K562 (cell line): ENCODE results near the gene ERCC1. TPM values are rescaled to one million over a fixed set of nuclear protein-coding genes. Genes with fewer than 3 reads are reported as not detected.

Source experiments
- ATAC-seq: fragments of 200-7000 bp; cut with Tn5 transposase; 3 replicates; pipeline ENCODE4 v1.9.1; 2020; ENCODE audit warnings: moderate library complexity
- BruUV-seq: library from RNA; stranded (reverse); fragments of 400-500 nt; replicated peaks from 2 replicates; lab custom pipeline; 2021; lab: Mats Ljungman, UMichigan
- CTCF ChIA-PET: fragments of 300-600 bp; formaldehyde crosslinking; extraction: SDS; loops from one replicate; lab custom pipeline; 2021; ENCODE audit warnings: low intra/inter-chr PET ratio; lab: Yijun Ruan, JAX
- POLR2A ChIA-PET: fragments of 300-600, 350-650 bp; sonication (Branson Sonifier 250); formaldehyde crosslinking; extraction: SDS; loops from one replicate; lab custom pipeline; 2021; ENCODE audit warnings: antibody characterized with exemption, inconsistent platforms; lab: Yijun Ruan, JAX
- DNase-seq, 4 experiments: peaks; one replicate each; pipeline versions ENCODE4 v3.0.0 to v3.0.0-alpha.2; 2011 to 2018; ENCODE audit warnings: low spot score in 3 of 4, mixed read lengths in 3 of 4; ENCODE audit errors: extremely low read depth in 1 of 4
- FAIRE-seq: peaks from 2 replicates; lab custom pipeline; 2011; peaks lifted over from hg19 to GRCh38; lab: Jason Lieb, UNC
- H2AFZ ChIP-seq: 2 replicates; pipeline ENCODE4 v1.6.0; 2011; ENCODE audit warnings: low read depth, low read length, control low read depth, inconsistent platforms
- H3K27ac ChIP-seq: fragments of 200-600 bp; 3 replicates; pipeline ENCODE4 v1.8.0; 2011; ENCODE audit warnings: low read depth, mild to moderate bottlenecking, control low read depth, inconsistent platforms, low read length, moderate library complexity, mixed read lengths; ENCODE audit errors: extremely low read depth
- H3K27me3 ChIP-seq, 2 experiments: fragments of 300-600 bp in 1 of 2; 2 replicates in 1 of 2; 3 replicates in 1 of 2; pipeline versions ENCODE4 v1.6.0 to v1.8.0; 2011; ENCODE audit warnings: inconsistent platforms in 2 of 2, low read length in 2 of 2, mild to moderate bottlenecking in 1 of 2, mixed read lengths in 1 of 2, moderate library complexity in 1 of 2; ENCODE audit not compliant: control insufficient read depth in 2 of 2, insufficient read depth in 2 of 2
- H3K36me3 ChIP-seq: fragments of 300-600 bp; 3 replicates; pipeline ENCODE4 v1.8.0; 2011; ENCODE audit warnings: mild to moderate bottlenecking, low read length, inconsistent platforms; ENCODE audit not compliant: control insufficient read depth, insufficient read depth
- H3K4me1 ChIP-seq, 2 experiments: fragments of 200-600 bp in 1 of 2; replicated peaks in 1 of 2; 2 replicates in 1 of 2; 3 replicates in 1 of 2; pipeline versions ENCODE4 v1.5.1 to v1.8.0; 2011; ENCODE audit warnings: inconsistent platforms in 2 of 2, low read length in 2 of 2, mild to moderate bottlenecking in 1 of 2, mixed read lengths in 1 of 2, moderate library complexity in 1 of 2; ENCODE audit not compliant: control insufficient read depth in 2 of 2, insufficient read depth in 2 of 2
- H3K4me2 ChIP-seq: 2 replicates; pipeline ENCODE4 v1.6.1; 2011; ENCODE audit warnings: low read length, control low read depth, inconsistent platforms, mixed read lengths; ENCODE audit not compliant: insufficient read depth
- H3K4me3 ChIP-seq: fragments of 200-600 bp; sonication (generic), shearing (Covaris generic); 2 replicates; pipeline ENCODE4 v1.5.1; 2016; ENCODE audit warnings: control low read depth, inconsistent platforms
- H3K79me2 ChIP-seq: fragments of 200-600 bp; 3 replicates; pipeline ENCODE4 v1.8.0; 2011; ENCODE audit warnings: low read length, inconsistent platforms; ENCODE audit not compliant: control insufficient read depth, insufficient read depth
- H3K9ac ChIP-seq, 2 experiments: 2 replicates each; pipeline versions ENCODE4 v1.6.0 to v1.6.1; 2011; ENCODE audit warnings: low read depth in 2 of 2, low read length in 2 of 2, control low read depth in 1 of 2, inconsistent platforms in 1 of 2, mild to moderate bottlenecking in 1 of 2, mixed read lengths in 1 of 2; ENCODE audit not compliant: insufficient read depth in 1 of 2
- H3K9me1 ChIP-seq: one replicate; pipeline ENCODE4 v1.6.0; 2011; ENCODE audit warnings: inconsistent platforms, mild to moderate bottlenecking, low read length, moderate library complexity; ENCODE audit not compliant: control insufficient read depth, insufficient read depth
- H3K9me3 ChIP-seq: replicated peaks from 2 replicates; pipeline ENCODE4 v1.5.1; 2011; ENCODE audit warnings: low read depth, low read length, inconsistent platforms; ENCODE audit not compliant: control insufficient read depth, insufficient read depth
- H4K20me1 ChIP-seq: replicated peaks from 2 replicates; pipeline ENCODE4 v1.6.1; 2011; ENCODE audit warnings: low read length, inconsistent platforms, mixed read lengths; ENCODE audit not compliant: control insufficient read depth, insufficient read depth
- ATF3 ChIP-seq, 2 experiments: fragments of 450-650 bp in 1 of 2; sonication (generic) in 1 of 2; formaldehyde crosslinking in 1 of 2; IDR thresholded peaks in 1 of 2; conservative IDR thresholded peaks in 1 of 2; 2 replicates each; pipeline versions ENCODE4 v1.6.1 to v1.8.1; 2016 to 2023; ENCODE audit warnings: mild to moderate bottlenecking in 2 of 2, moderate library complexity in 2 of 2, inconsistent platforms in 1 of 2, missing genetic modification reagents in 1 of 2
- BCLAF1 ChIP-seq, 2 experiments: fragments of 450-650 bp in 1 of 2; IDR thresholded peaks; 2 replicates each; pipeline ENCODE4 v1.6.1; 2011 to 2017; ENCODE audit warnings: low read depth in 2 of 2, antibody characterized with exemption in 1 of 2, borderline replicate concordance in 1 of 2, low read length in 1 of 2, mild to moderate bottlenecking in 1 of 2, mixed read lengths in 1 of 2; ENCODE audit not compliant: control insufficient read depth in 1 of 2
- EGR1 ChIP-seq: fragments of 450-650 bp; conservative IDR thresholded peaks from 2 replicates; pipeline ENCODE4 v1.6.1; 2017; ENCODE audit warnings: mild to moderate bottlenecking
- GTF2E2 ChIP-seq: fragments of 200-800 bp; sonication (Bioruptor generic); IDR thresholded peaks from 2 replicates; pipeline ENCODE4 v1.6.1; 2016; ENCODE audit warnings: missing genetic modification characterization, missing compliant biosample characterization
- HMGXB4 ChIP-seq: sonication (generic); formaldehyde crosslinking; IDR thresholded peaks from 2 replicates; pipeline ENCODE4 v1.8.1; 2023; ENCODE audit warnings: mild to moderate bottlenecking, missing genetic modification reagents
- NFRKB ChIP-seq: fragments of 450-650 bp; IDR thresholded peaks from 2 replicates; pipeline ENCODE4 v1.6.1; 2016; ENCODE audit warnings: low read depth
- RBFOX2 ChIP-seq: fragments of 200-400 bp; formaldehyde crosslinking; IDR thresholded peaks from 2 replicates; pipeline ENCODE4 v1.6.1; 2017; ENCODE audit warnings: low read depth, mild to moderate bottlenecking, low read length, moderate library complexity
- SUPT5H ChIP-seq: fragments of 450-650 bp; IDR thresholded peaks from 2 replicates; pipeline ENCODE4 v1.6.1; 2016
- ZKSCAN3 ChIP-seq: fragments of 250-450 bp; sonication (Bioruptor Pico); IDR thresholded peaks from 2 replicates; pipeline ENCODE4 v1.4.0; 2020
- ZNF263 ChIP-seq: sonication (generic); formaldehyde crosslinking; IDR thresholded peaks from 2 replicates; pipeline ENCODE4 v1.8.0; 2022; ENCODE audit warnings: mild to moderate bottlenecking, missing genetic modification reagents, borderline replicate concordance
- ZNF518B ChIP-seq: fragments of 250-450 bp; sonication (Bioruptor Pico); IDR thresholded peaks from 2 replicates; pipeline ENCODE4 v1.5.0; 2021; ENCODE audit warnings: mild to moderate bottlenecking, moderate library complexity
- ZNF551 ChIP-seq: fragments of 250-450 bp; sonication (Bioruptor Pico); IDR thresholded peaks from 2 replicates; pipeline ENCODE4 v1.5.0; 2021; ENCODE audit warnings: mild to moderate bottlenecking, moderate library complexity
- ZNF75A ChIP-seq: fragments of 450-650 bp; formaldehyde crosslinking; IDR thresholded peaks from 2 replicates; pipeline ENCODE4 v1.4.0; 2020; ENCODE audit warnings: mild to moderate bottlenecking
- WGBS: fragments of 100-300 bp; shearing (Covaris generic); methylation state at CpG from one replicate; pipeline ENCODE4 v1.1.6; 2016; ENCODE audit warnings: low coverage, mixed read lengths; ENCODE audit not compliant: insufficient coverage; ENCODE audit errors: missing lambda C conversion rate; 5-methylcytosine and 5-hydroxymethylcytosine counted together
- in situ Hi-C: fragments of 300-500 bp; cut with MboI; formaldehyde crosslinking; loops from 4 replicates; pipeline ENCODE4 v1.15.0; 2018; ENCODE audit warnings: inconsistent platforms, mixed read lengths
- intact Hi-C: fragments of 100-400 bp; cut with micrococcal nuclease; formaldehyde crosslinking; loops from 2 replicates; pipeline ENCODE4 v1.14.2; 2022
- polyA plus RNA-seq, 8 experiments: library from polyadenylated mRNA; depleted of rRNA in 4 of 8; stranded (reverse) in 5 of 8; unstranded in 3 of 8; fragments of >200 nt; fragmentation: Nextera tagmentation in 2 of 8; fragmentation: Illumina TruSeq in 1 of 8; extraction: Ambion mirVana in 2 of 8; extraction: Trizol in 1 of 8; gene quantifications; 2 replicates each; pipeline versions ENCODE4 v1.2.1 to v1.2.3, GENCODE V29; 2011 to 2014; ENCODE audit warnings: inconsistent platforms in 1 of 8, missing spikeins in 1 of 8
- total RNA-seq, 7 experiments: library from RNA; depleted of rRNA in 6 of 7; stranded (reverse); fragments of >200 nt in 6 of 7; fragmentation: Illumina TruSeq in 2 of 7; extraction: Trizol in 2 of 7; gene quantifications; 2 replicates each; pipeline versions ENCODE4 v1.2.1 to v1.2.3, GENCODE V29; 2011 to 2021; ENCODE audit warnings: low replicate concordance in 1 of 7

Gene ERCC1
- total and polyA plus RNA-seq, 9 of the 15 experiments (the other 6 are each of a cell fraction or from before 2014, with no cell fraction given) = 9.3 to 92.6 (median 60.0) TPM

GRCh38 chr19:45420356-45420755 lies 3.4 kb downstream of the ERCC1 start:
- TF ChIP-seq ZKSCAN3 (CRISPR knock-in tag) (no peak), NFRKB (no peak), RBFOX2 (0 out of 2 replicates have a peak, but pooled peaks have one; percentile 19), ZNF263 (CRISPR knock-in tag) (peak; percentile 54; the same call in 1 of the 2 replicates), ZNF75A (CRISPR knock-in tag) (no peak), BCLAF1 (IDR thresholded peaks at IDR 0.05; ENCODE audit: borderline replicate concordance in 1 of 2, control insufficient read depth in 1 of 2, low read depth in 2 of 2, low read length in 1 of 2) (no peak), ATF3 (IDR thresholded peaks at IDR 0.05) (no peak), ATF3 (CRISPR knock-in tag; conservative IDR thresholded peaks at IDR 0.05) (no peak), EGR1 (peak; percentile 28; the same call in 1 of the 2 replicates), GTF2E2 (no peak), HMGXB4 (no peak), SUPT5H (0 out of 2 replicates have a peak, but pooled peaks have one; percentile 34), ZNF551 (no peak), ZNF518B (CRISPR knock-in tag) (no peak)
- peaks cover 55% of the 10 kb centered on the region; the same call in 2 of the 3 replicates for H3K36me3 ChIP-seq
- no peak overlapping the region for H2AFZ ChIP-seq
- no peaks in the 10 kb centered on the region for H4K20me1 ChIP-seq
- no peaks in the 10 kb centered on the region for H3K27me3 ChIP-seq
- intact Hi-C loops = no loop called here
- no peaks in the 10 kb centered on the region for H3K9me3 ChIP-seq
- peak overlapping the region in 1 of 2 experiments; percentile 64; a peak in 2 of 4 replicates for H3K9ac ChIP-seq
- peaks cover 16 to 54% of the 10 kb centered on the region in 2 experiments; a peak in 4 of 5 replicates for H3K4me1 ChIP-seq
- peak in 1 of 4 experiments; percentile 8 for DNase-seq
- no peak for ATAC-seq
- 96% methylated on average over 6 of the region's 10 CpGs for WGBS
- ChIA-PET CTCF (no interaction called here), POLR2A (interaction anchor here (0.8 to 1.4 kb wide), 3 partner anchors 13 to 65 kb away, joined by 4 to 6 read pairs (median 4); no protein-coding TSS in a partner anchor)
- no peak overlapping the region for H3K4me3 ChIP-seq
- BruUV-seq = no TSS peak
- in situ Hi-C loops = no loop called here
- no peak for FAIRE-seq
- no peaks in the 10 kb centered on the region for H3K9me1 ChIP-seq
- peaks cover 24% of the 10 kb centered on the region for H3K79me2 ChIP-seq
- H3K27ac ChIP-seq = no peak overlapping the region
- H3K4me2 ChIP-seq = no peak overlapping the region
